Cardiac fibroblast (primary cell): ENCODE data around the gene CHP2.
"Not testable (repeated sequence)": the region's sequence is repeated elsewhere in the genome, so short reads cannot be mapped to it uniquely, and the experiment has no call there.

Source experiments
- DNase-seq, 2 donors: peaks; one replicate each; pipeline versions ENCODE4 v3.0.0 to v3.0.0-alpha.2; 2010; ENCODE audit warnings: low read depth in 2 of 2
- H3K4me3 ChIP-seq, 2 donors: replicated peaks in 1 of 2; 1 replicate in 1 of 2; 2 replicates in 1 of 2; pipeline ENCODE4 v1.5.1; 2011; ENCODE audit warnings: low read depth in 2 of 2, low read length in 2 of 2, mild to moderate bottlenecking in 2 of 2, moderate library complexity in 1 of 2
- CTCF ChIP-seq: IDR thresholded peaks from one replicate; pipeline ENCODE4 v1.5.1; 2011; ENCODE audit warnings: low read depth, mild to moderate bottlenecking, low read length, inconsistent platforms

The CHP2 gene

GRCh38 chr16:23711785-23712184, 43.0 kb upstream of the CHP2 start:
- TF ChIP-seq CTCF: no peak
- DNase-seq: no peak
- H3K4me3 ChIP-seq: no peak overlapping the region

DNA sequence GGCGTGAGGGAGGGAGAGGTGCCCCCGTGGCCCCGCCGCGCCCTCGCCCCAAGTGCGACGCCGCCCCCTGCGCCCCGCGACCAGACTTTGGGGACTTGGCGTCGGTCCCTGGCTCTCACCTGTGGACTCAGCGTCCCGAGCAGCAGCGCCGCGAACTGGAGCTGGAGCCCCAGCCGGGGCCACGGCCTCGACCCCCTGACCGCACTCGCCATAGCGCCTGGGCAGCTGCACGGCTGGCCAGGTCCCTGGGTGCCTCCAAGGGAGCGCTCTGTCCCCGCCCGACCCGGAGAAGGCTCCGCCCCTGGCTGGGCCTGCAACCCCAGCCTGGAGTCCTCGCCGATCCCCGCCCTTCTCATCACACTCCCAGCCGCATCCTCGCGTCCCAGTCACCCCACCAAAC, 41.9 kb upstream of the CHP2 start, which contains the start of gene ERN2:
Gene ERN2 (minus strand): TSS at position 247 of the 400 bp plus-strand sequence. CDS start 35 bp downstream, at position 212.
- no peak for DNase-seq
- no peak within 1 kb of the TSS for H3K4me3 ChIP-seq
- TF ChIP-seq CTCF: no peak

GRCh38 chr16:23716484-23716883, 38.3 kb upstream of the CHP2 start:
- no peak for TF ChIP-seq CTCF
- no peak for DNase-seq

DNA sequence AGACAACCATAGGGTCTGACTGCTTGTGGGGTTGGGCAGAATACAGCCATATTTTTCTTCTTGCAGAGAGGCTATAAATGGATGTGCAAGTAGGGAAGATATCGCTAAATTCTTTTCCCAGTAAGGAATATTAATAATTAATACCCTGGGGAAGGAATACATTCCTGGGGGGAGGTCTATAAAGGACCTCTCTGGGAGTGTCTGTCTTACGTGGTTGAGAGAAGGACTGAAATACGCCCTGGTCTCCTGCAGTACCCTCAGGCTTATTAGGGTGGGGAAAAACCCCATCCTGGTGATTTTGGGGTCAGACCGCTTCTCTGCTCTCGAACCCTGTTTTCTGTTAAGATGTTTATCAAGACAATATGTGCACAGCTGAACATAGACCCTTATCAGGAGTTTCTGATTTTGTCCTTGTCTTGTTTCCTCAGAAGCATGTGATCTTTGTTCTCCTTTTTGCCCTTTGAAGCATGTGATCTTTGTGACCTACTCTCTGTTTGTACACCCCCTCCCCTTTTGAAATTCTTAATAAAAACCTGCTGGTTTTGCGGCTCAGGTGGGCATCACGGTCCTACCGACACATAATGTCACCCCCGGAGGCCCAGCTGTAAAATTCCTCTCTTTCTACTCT, 32.1 kb upstream of the CHP2 start:
- DNase-seq, H3K4me3 ChIP-seq: not testable (repeated sequence)

More at GRCh38 chr16:23716484-23716883, 38.3 kb upstream of the CHP2 start:
- H3K4me3 ChIP-seq: no peak overlapping the region

- no peak for DNase-seq
- H3K4me3 ChIP-seq: no peak overlapping the region
- TF ChIP-seq CTCF: no peak
These were observed 30.6 kb upstream of the CHP2 start for GRCh38 chr16:23724096-23724784.

- DNase-seq: no peak
- TF ChIP-seq CTCF: no peak
- H3K4me3 ChIP-seq: no peak overlapping the region
These were observed 30.1 kb upstream of the CHP2 start for GRCh38 chr16:23724785-23725131.

DNA sequence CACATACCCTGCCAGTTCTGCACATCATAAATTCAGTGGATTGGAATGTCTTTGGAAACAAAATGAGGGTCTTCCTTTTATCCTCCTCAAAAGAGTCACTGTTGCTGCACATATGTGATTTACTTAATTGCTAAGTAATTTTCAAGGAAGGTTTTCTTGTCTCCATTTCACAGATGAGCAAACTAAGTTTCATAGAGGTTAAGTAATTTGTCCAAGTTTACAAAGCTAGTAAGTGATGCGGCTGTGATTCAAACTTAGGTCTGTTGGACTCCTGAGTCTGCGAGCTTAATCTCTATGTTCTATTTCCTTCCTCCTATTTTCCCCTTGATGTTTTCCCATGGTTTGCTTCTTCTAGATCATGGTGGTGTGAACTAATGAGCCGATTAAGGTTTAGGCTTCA, 28.1 kb upstream of the CHP2 start:
- no peak overlapping the region for H3K4me3 ChIP-seq
- no peak for TF ChIP-seq CTCF
- no peak for DNase-seq
